Measurements from ENCODE around the gene PRXL2B. TPM values are rescaled to one million over a fixed set of nuclear protein-coding genes. Genes with fewer than 3 reads are reported as not detected.

The PRXL2B gene
- total and polyA plus RNA-seq, 3 donors from 2014 or later, result 16.5 to 25.1 (median 20.9) TPM

- H3K9me3 ChIP-seq, result no peaks in the 10 kb centered on the region
These were observed 47.2 kb upstream of the PRXL2B start for GRCh38 chr1:2539312-2539907.

GRCh38 chr1:2540816-2541492, 45.6 kb upstream of the PRXL2B start:
- Histone ChIP-seq H3K4me3 (peak overlapping the region in 1 of 2 donors; percentile 13), H3K9me3 (no peaks in the 10 kb centered on the region), H3K27ac (no peak overlapping the region), H3K36me3 (ENCODE audit: low read depth, missing control alignments) (no peaks in the 10 kb centered on the region), H3K27me3 (no peaks in the 10 kb centered on the region), H3K4me1 (peaks cover 29% of the 10 kb centered on the region)
- 10 to 43% methylated on average over 6 to 38 of the region's 39 CpGs for WGBS, 2 donors
- no peak for DNase-seq
- TF ChIP-seq POLR2A (IDR thresholded peaks at IDR 0.05) (no peak), CTCF (IDR thresholded peaks at IDR 0.05) (no peak)
- intact Hi-C loops (cut with DNase I; ENCODE audit: low total_unique reads), result no loop called here

More at GRCh38 chr1:2539312-2539907, 47.2 kb upstream of the PRXL2B start:
- H3K4me3 ChIP-seq, result no peak overlapping the region
- no peak for DNase-seq
- no peaks in the 10 kb centered on the region for H3K27me3 ChIP-seq
- no peak for TF ChIP-seq CTCF (IDR thresholded peaks at IDR 0.05)
- no peak for TF ChIP-seq POLR2A (IDR thresholded peaks at IDR 0.05)
- H3K36me3 ChIP-seq (ENCODE audit: low read depth, missing control alignments), result no peaks in the 10 kb centered on the region
- 86 to 90% methylated on average over 6 to 12 of the region's 12 CpGs for WGBS, 2 donors
- intact Hi-C loops (cut with DNase I; ENCODE audit: low total_unique reads), result no loop called here
- H3K4me1 ChIP-seq, result peaks cover 14% of the 10 kb centered on the region
- H3K27ac ChIP-seq, result no peak overlapping the region

GRCh38 chr1:2541619-2542245, 44.8 kb upstream of the PRXL2B start:
- Histone ChIP-seq H3K27me3 (no peaks in the 10 kb centered on the region), H3K9me3 (no peaks in the 10 kb centered on the region), H3K4me3 (no peak overlapping the region), H3K36me3 (ENCODE audit: low read depth, missing control alignments) (no peaks in the 10 kb centered on the region), H3K27ac (no peak overlapping the region), H3K4me1 (peaks cover 36% of the 10 kb centered on the region)
- no peak for DNase-seq
- 73 to 84% methylated on average over 17 to 25 of the region's 25 CpGs for WGBS, 2 donors
- TF ChIP-seq CTCF (IDR thresholded peaks at IDR 0.05) (no peak), POLR2A (IDR thresholded peaks at IDR 0.05) (no peak)
- intact Hi-C loops (cut with DNase I; ENCODE audit: low total_unique reads), result no loop called here

GRCh38 chr1:2542246-2542915, 44.2 kb upstream of the PRXL2B start:
- TF ChIP-seq CTCF (IDR thresholded peaks at IDR 0.05) (no peak), POLR2A (IDR thresholded peaks at IDR 0.05) (no peak)
- DNase-seq, result no peak
- Histone ChIP-seq H3K9me3 (no peaks in the 10 kb centered on the region), H3K27ac (no peak overlapping the region), H3K4me3 (no peak overlapping the region), H3K4me1 (peaks cover 42% of the 10 kb centered on the region), H3K27me3 (no peaks in the 10 kb centered on the region), H3K36me3 (ENCODE audit: low read depth, missing control alignments) (no peaks in the 10 kb centered on the region)
- WGBS, 2 donors, result 81 to 92% methylated on average over 6 to 11 of the region's 11 CpGs
- intact Hi-C loops (cut with DNase I; ENCODE audit: low total_unique reads), result no loop called here
